K562 (cell line): ENCODE measurements around the gene COL5A1. TPM values are rescaled to one million over a fixed set of nuclear protein-coding genes. Genes with fewer than 3 reads are reported as not detected.

Experiments used
- ATAC-seq: fragments of 200-7000 bp; cut with Tn5 transposase; 3 replicates; pipeline ENCODE4 v1.9.1; 2020; ENCODE audit warnings: moderate library complexity
- BruUV-seq: library from RNA; stranded (reverse); fragments of 400-500 nt; replicated peaks from 2 replicates; lab custom pipeline; 2021; lab: Mats Ljungman, UMichigan
- CTCF ChIA-PET: fragments of 300-600 bp; formaldehyde crosslinking; extraction: SDS; loops from one replicate; lab custom pipeline; 2021; ENCODE audit warnings: low intra/inter-chr PET ratio; lab: Yijun Ruan, JAX
- POLR2A ChIA-PET: fragments of 300-600, 350-650 bp; sonication (Branson Sonifier 250); formaldehyde crosslinking; extraction: SDS; loops from one replicate; lab custom pipeline; 2021; ENCODE audit warnings: antibody characterized with exemption, inconsistent platforms; lab: Yijun Ruan, JAX
- DNase-seq, 4 experiments: peaks; one replicate each; pipeline versions ENCODE4 v3.0.0 to v3.0.0-alpha.2; 2011 to 2018; ENCODE audit warnings: low spot score in 3 of 4, mixed read lengths in 3 of 4; ENCODE audit errors: extremely low read depth in 1 of 4
- FAIRE-seq: peaks from 2 replicates; lab custom pipeline; 2011; peaks lifted over from hg19 to GRCh38; lab: Jason Lieb, UNC
- H2AFZ ChIP-seq: 2 replicates; pipeline ENCODE4 v1.6.0; 2011; ENCODE audit warnings: low read depth, low read length, control low read depth, inconsistent platforms
- H3K27ac ChIP-seq: fragments of 200-600 bp; 3 replicates; pipeline ENCODE4 v1.8.0; 2011; ENCODE audit warnings: low read depth, mild to moderate bottlenecking, control low read depth, inconsistent platforms, low read length, moderate library complexity, mixed read lengths; ENCODE audit errors: extremely low read depth
- H3K27me3 ChIP-seq, 2 experiments: fragments of 300-600 bp in 1 of 2; 2 replicates in 1 of 2; 3 replicates in 1 of 2; pipeline versions ENCODE4 v1.6.0 to v1.8.0; 2011; ENCODE audit warnings: inconsistent platforms in 2 of 2, low read length in 2 of 2, mild to moderate bottlenecking in 1 of 2, mixed read lengths in 1 of 2, moderate library complexity in 1 of 2; ENCODE audit not compliant: control insufficient read depth in 2 of 2, insufficient read depth in 2 of 2
- H3K36me3 ChIP-seq: fragments of 300-600 bp; 3 replicates; pipeline ENCODE4 v1.8.0; 2011; ENCODE audit warnings: mild to moderate bottlenecking, low read length, inconsistent platforms; ENCODE audit not compliant: control insufficient read depth, insufficient read depth
- H3K4me1 ChIP-seq, 2 experiments: fragments of 200-600 bp in 1 of 2; replicated peaks in 1 of 2; 2 replicates in 1 of 2; 3 replicates in 1 of 2; pipeline versions ENCODE4 v1.5.1 to v1.8.0; 2011; ENCODE audit warnings: inconsistent platforms in 2 of 2, low read length in 2 of 2, mild to moderate bottlenecking in 1 of 2, mixed read lengths in 1 of 2, moderate library complexity in 1 of 2; ENCODE audit not compliant: control insufficient read depth in 2 of 2, insufficient read depth in 2 of 2
- H3K4me2 ChIP-seq: 2 replicates; pipeline ENCODE4 v1.6.1; 2011; ENCODE audit warnings: low read length, control low read depth, inconsistent platforms, mixed read lengths; ENCODE audit not compliant: insufficient read depth
- H3K4me3 ChIP-seq: fragments of 200-600 bp; sonication (generic), shearing (Covaris generic); 2 replicates; pipeline ENCODE4 v1.5.1; 2016; ENCODE audit warnings: control low read depth, inconsistent platforms
- H3K79me2 ChIP-seq: fragments of 200-600 bp; 3 replicates; pipeline ENCODE4 v1.8.0; 2011; ENCODE audit warnings: low read length, inconsistent platforms; ENCODE audit not compliant: control insufficient read depth, insufficient read depth
- H3K9ac ChIP-seq, 2 experiments: 2 replicates each; pipeline versions ENCODE4 v1.6.0 to v1.6.1; 2011; ENCODE audit warnings: low read depth in 2 of 2, low read length in 2 of 2, control low read depth in 1 of 2, inconsistent platforms in 1 of 2, mild to moderate bottlenecking in 1 of 2, mixed read lengths in 1 of 2; ENCODE audit not compliant: insufficient read depth in 1 of 2
- H3K9me1 ChIP-seq: one replicate; pipeline ENCODE4 v1.6.0; 2011; ENCODE audit warnings: inconsistent platforms, mild to moderate bottlenecking, low read length, moderate library complexity; ENCODE audit not compliant: control insufficient read depth, insufficient read depth
- H3K9me3 ChIP-seq: replicated peaks from 2 replicates; pipeline ENCODE4 v1.5.1; 2011; ENCODE audit warnings: low read depth, low read length, inconsistent platforms; ENCODE audit not compliant: control insufficient read depth, insufficient read depth
- H4K20me1 ChIP-seq: replicated peaks from 2 replicates; pipeline ENCODE4 v1.6.1; 2011; ENCODE audit warnings: low read length, inconsistent platforms, mixed read lengths; ENCODE audit not compliant: control insufficient read depth, insufficient read depth
- KAT2B ChIP-seq: IDR thresholded peaks from one replicate; pipeline ENCODE4 v1.6.1; 2012; ENCODE audit warnings: low read depth, mild to moderate bottlenecking, control low read depth, inconsistent platforms, low read length, moderate library complexity
- POLR2AphosphoS2 ChIP-seq: IDR thresholded peaks from 2 replicates; pipeline ENCODE4 v1.6.1; 2012; ENCODE audit warnings: low read length, improper control_type of control experiment
- TGIF2 ChIP-seq: sonication (generic); formaldehyde crosslinking; IDR thresholded peaks from 2 replicates; pipeline ENCODE4 v1.8.1; 2022; ENCODE audit warnings: mild to moderate bottlenecking, missing genetic modification reagents, moderate library complexity
- ZNF121 ChIP-seq: sonication (generic); formaldehyde crosslinking; conservative IDR thresholded peaks from 2 replicates; pipeline ENCODE4 v1.8.0; 2022; ENCODE audit warnings: missing genetic modification reagents
- ZNF717 ChIP-seq: fragments of 250-450 bp; sonication (Bioruptor Pico); IDR thresholded peaks from 2 replicates; pipeline ENCODE4 v1.5.0; 2021
- WGBS: fragments of 100-300 bp; shearing (Covaris generic); methylation state at CpG from one replicate; pipeline ENCODE4 v1.1.6; 2016; ENCODE audit warnings: low coverage, mixed read lengths; ENCODE audit not compliant: insufficient coverage; ENCODE audit errors: missing lambda C conversion rate; 5-methylcytosine and 5-hydroxymethylcytosine counted together
- in situ Hi-C: fragments of 300-500 bp; cut with MboI; formaldehyde crosslinking; loops from 4 replicates; pipeline ENCODE4 v1.15.0; 2018; ENCODE audit warnings: inconsistent platforms, mixed read lengths
- intact Hi-C: fragments of 100-400 bp; cut with micrococcal nuclease; formaldehyde crosslinking; loops from 2 replicates; pipeline ENCODE4 v1.14.2; 2022
- polyA plus RNA-seq, 8 experiments: library from polyadenylated mRNA; depleted of rRNA in 4 of 8; stranded (reverse) in 5 of 8; unstranded in 3 of 8; fragments of >200 nt; fragmentation: Nextera tagmentation in 2 of 8; fragmentation: Illumina TruSeq in 1 of 8; extraction: Ambion mirVana in 2 of 8; extraction: Trizol in 1 of 8; gene quantifications; 2 replicates each; pipeline versions ENCODE4 v1.2.1 to v1.2.3, GENCODE V29; 2011 to 2014; ENCODE audit warnings: inconsistent platforms in 1 of 8, missing spikeins in 1 of 8
- total RNA-seq, 7 experiments: library from RNA; depleted of rRNA in 6 of 7; stranded (reverse); fragments of >200 nt in 6 of 7; fragmentation: Illumina TruSeq in 2 of 7; extraction: Trizol in 2 of 7; gene quantifications; 2 replicates each; pipeline versions ENCODE4 v1.2.1 to v1.2.3, GENCODE V29; 2011 to 2021; ENCODE audit warnings: low replicate concordance in 1 of 7
- TF ChIP-seq, protein P1 (sequence below): sonication (generic); formaldehyde crosslinking; IDR thresholded peaks from 2 replicates; pipeline ENCODE4 v1.8.0; 2023; ENCODE audit warnings: missing genetic modification reagents, mild to moderate bottlenecking, borderline replicate concordance

Gene COL5A1
- total and polyA plus RNA-seq, 9 of the 15 experiments (the other 6 are each of a cell fraction or from before 2014, with no cell fraction given), result under 0.01 to 0.13 (median 0.04) TPM; not detected in 6

DNA sequence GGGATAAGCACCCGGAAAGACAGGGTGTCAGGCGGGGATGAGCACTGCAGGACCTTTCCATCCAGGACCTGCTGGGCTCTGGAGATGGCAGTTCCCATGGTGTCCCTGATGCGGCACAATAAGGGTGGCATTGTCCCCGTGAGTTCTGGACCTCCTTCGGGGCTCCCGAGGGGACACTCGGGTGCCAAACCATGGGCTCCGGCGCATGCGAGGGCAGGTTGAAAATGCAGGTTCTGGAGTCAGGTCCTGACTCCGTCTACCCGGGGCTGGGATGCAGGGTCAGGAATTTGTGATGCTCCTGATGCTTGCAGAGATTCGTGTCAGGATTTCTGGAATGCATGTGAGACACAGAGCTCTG lies 239.7 kb downstream of the COL5A1 start:
- POLR2A ChIA-PET, result no interaction called here
- Histone ChIP-seq H2AFZ (no peak overlapping the region), H4K20me1 (0 out of 2 replicates have a peak, but pooled peaks cover 4% of the 10 kb centered on the region), H3K79me2 (no peaks in the 10 kb centered on the region), H3K9me3 (no peaks in the 10 kb centered on the region), H3K36me3 (no peaks in the 10 kb centered on the region), H3K9me1 (no peaks in the 10 kb centered on the region), H3K9ac (no peak overlapping the region), H3K27ac (no peak overlapping the region), H3K4me2 (no peak overlapping the region), H3K27me3 (peaks cover under 1 to 43% of the 10 kb centered on the region in 2 experiments; a peak in 3 of 5 replicates), H3K4me1 (no peaks in the 10 kb centered on the region), H3K4me3 (no peak overlapping the region)
- in situ Hi-C loops, result no loop called here
- intact Hi-C loops, result no loop called here
- no TSS peak for BruUV-seq
- ATAC-seq (no peak), DNase-seq (no peak), FAIRE-seq (no peak)
- TF ChIP-seq ZNF121 (CRISPR knock-in tag) (no peak), POLR2AphosphoS2 (no peak), KAT2B (no peak), TGIF2 (no peak), ZNF717 (CRISPR knock-in tag) (no peak)
- TF ChIP-seq, protein P1, sequence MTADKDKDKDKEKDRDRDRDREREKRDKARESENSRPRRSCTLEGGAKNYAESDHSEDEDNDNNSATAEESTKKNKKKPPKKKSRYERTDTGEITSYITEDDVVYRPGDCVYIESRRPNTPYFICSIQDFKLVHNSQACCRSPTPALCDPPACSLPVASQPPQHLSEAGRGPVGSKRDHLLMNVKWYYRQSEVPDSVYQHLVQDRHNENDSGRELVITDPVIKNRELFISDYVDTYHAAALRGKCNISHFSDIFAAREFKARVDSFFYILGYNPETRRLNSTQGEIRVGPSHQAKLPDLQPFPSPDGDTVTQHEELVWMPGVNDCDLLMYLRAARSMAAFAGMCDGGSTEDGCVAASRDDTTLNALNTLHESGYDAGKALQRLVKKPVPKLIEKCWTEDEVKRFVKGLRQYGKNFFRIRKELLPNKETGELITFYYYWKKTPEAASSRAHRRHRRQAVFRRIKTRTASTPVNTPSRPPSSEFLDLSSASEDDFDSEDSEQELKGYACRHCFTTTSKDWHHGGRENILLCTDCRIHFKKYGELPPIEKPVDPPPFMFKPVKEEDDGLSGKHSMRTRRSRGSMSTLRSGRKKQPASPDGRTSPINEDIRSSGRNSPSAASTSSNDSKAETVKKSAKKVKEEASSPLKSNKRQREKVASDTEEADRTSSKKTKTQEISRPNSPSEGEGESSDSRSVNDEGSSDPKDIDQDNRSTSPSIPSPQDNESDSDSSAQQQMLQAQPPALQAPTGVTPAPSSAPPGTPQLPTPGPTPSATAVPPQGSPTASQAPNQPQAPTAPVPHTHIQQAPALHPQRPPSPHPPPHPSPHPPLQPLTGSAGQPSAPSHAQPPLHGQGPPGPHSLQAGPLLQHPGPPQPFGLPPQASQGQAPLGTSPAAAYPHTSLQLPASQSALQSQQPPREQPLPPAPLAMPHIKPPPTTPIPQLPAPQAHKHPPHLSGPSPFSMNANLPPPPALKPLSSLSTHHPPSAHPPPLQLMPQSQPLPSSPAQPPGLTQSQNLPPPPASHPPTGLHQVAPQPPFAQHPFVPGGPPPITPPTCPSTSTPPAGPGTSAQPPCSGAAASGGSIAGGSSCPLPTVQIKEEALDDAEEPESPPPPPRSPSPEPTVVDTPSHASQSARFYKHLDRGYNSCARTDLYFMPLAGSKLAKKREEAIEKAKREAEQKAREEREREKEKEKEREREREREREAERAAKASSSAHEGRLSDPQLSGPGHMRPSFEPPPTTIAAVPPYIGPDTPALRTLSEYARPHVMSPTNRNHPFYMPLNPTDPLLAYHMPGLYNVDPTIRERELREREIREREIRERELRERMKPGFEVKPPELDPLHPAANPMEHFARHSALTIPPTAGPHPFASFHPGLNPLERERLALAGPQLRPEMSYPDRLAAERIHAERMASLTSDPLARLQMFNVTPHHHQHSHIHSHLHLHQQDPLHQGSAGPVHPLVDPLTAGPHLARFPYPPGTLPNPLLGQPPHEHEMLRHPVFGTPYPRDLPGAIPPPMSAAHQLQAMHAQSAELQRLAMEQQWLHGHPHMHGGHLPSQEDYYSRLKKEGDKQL, result no peak
- WGBS, result 0% methylated on average over 13 of the region's 13 CpGs
- CTCF ChIA-PET, result no interaction called here
